ENCODE results near the gene EHMT1.

EHMT1 gene

GRCh38 chr9:137757613-137758029, 138.8 kb downstream of the EHMT1 start:
- H3K4me3 ChIP-seq (replicated peaks; ENCODE audit: low read depth, low read length), result no peak overlapping the region
- no peak for TF ChIP-seq CTCF (IDR thresholded peaks at IDR 0.05; ENCODE audit: low read depth, low read length, missing control alignments)
- peak; percentile 26 for DNase-seq (ENCODE audit: extremely low read depth, low read depth)

DNA sequence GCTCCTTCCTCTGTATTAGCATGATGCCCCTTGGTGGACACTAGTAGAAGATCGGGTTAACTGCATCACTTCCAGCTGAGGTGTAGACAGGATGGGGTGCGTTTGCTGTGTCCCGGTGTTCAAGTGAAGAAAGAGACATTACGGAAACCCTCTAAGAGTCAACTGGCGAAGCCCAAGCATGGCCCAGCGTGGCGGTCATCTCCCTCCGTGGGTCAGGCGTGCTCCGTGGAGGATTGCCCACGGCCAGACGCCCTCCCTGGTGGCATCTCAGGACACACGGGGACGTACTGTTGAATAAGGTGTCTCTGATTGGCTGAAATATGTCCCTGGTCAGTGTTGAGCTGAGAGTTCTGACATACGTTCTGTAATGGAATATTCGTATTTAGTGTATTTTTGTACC, 139.3 kb downstream of the EHMT1 start:
- TF ChIP-seq CTCF (IDR thresholded peaks at IDR 0.05; ENCODE audit: low read depth, low read length, missing control alignments), result no peak
- no peak overlapping the region for H3K4me3 ChIP-seq (replicated peaks; ENCODE audit: low read depth, low read length)
- DNase-seq (ENCODE audit: extremely low read depth, low read depth), result no peak

- TF ChIP-seq CTCF (IDR thresholded peaks at IDR 0.05; ENCODE audit: low read depth, low read length, missing control alignments), result no peak
- no peak for DNase-seq (ENCODE audit: extremely low read depth, low read depth)
- H3K4me3 ChIP-seq (replicated peaks; ENCODE audit: low read depth, low read length), result no peak overlapping the region
Observed at GRCh38 chr9:137759117-137759516, 140.3 kb downstream of the EHMT1 start.

- no peak overlapping the region for H3K4me3 ChIP-seq (replicated peaks; ENCODE audit: low read depth, low read length)
- no peak for DNase-seq (ENCODE audit: extremely low read depth, low read depth)
- no peak for TF ChIP-seq CTCF (IDR thresholded peaks at IDR 0.05; ENCODE audit: low read depth, low read length, missing control alignments)
Observed at GRCh38 chr9:137759649-137760321, 141.0 kb downstream of the EHMT1 start.

DNA sequence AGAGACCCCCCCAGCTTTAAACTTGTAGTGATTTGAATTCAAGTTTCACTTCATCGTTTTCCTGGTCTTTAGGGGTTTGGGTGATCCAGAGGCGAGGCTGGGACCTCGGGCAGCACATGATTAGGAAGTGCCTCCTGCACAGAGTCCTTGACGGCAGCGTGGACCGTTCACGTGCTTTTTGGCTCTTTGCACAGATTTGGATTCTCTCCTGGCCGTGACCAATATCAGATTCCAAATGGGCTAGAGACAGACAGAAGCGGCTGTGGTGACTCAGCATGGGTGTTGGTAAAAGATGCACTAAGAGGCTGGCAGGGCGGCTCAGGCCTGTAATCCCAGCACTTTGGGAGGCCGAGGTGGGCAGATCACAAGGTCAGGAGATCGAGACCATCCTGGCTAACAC, 141.6 kb downstream of the EHMT1 start:
- DNase-seq (ENCODE audit: extremely low read depth, low read depth), result no peak
- H3K4me3 ChIP-seq (replicated peaks; ENCODE audit: low read depth, low read length), result no peak overlapping the region
- TF ChIP-seq CTCF (IDR thresholded peaks at IDR 0.05; ENCODE audit: low read depth, low read length, missing control alignments), result no peak

DNA sequence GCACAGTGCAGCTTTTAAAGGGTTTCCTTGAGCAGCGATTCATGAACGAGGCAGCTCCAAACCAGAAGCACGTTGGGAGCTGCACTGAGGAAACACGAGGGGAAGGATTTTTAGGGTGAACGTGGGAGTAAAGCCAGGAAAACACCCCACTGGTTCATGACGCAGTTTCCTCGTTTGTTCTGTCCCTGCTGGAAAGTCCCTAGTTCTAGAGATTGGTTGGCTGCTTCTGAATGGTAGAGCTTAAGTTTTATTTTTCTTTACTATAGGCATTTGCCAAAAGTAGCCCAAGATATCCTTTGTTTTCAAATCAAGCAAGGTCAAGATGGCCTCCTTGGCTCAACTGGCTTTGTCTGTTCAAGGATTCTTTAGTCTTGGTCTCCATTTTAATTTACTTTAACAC, 142.2 kb downstream of the EHMT1 start:
- no peak overlapping the region for H3K4me3 ChIP-seq (replicated peaks; ENCODE audit: low read depth, low read length)
- no peak for DNase-seq (ENCODE audit: extremely low read depth, low read depth)
- no peak for TF ChIP-seq CTCF (IDR thresholded peaks at IDR 0.05; ENCODE audit: low read depth, low read length, missing control alignments)

- DNase-seq (ENCODE audit: extremely low read depth, low read depth), result no peak
- H3K4me3 ChIP-seq (replicated peaks; ENCODE audit: low read depth, low read length), result no peak overlapping the region
- TF ChIP-seq CTCF (IDR thresholded peaks at IDR 0.05; ENCODE audit: low read depth, low read length, missing control alignments), result no peak
Observed at GRCh38 chr9:137761793-137762192, 143.0 kb downstream of the EHMT1 start.

Data from HFF-Myc (cell line).